NB4 (cell line): Measurements from ENCODE around the gene ZNF324.

Source experiments
- MYC ChIP-seq: IDR thresholded peaks from 2 replicates; pipeline ENCODE4 v1.6.1; 2011; ENCODE audit warnings: low read depth, low read length
- POLR2A ChIP-seq: IDR thresholded peaks from 2 replicates; pipeline ENCODE4 v1.6.1; 2011; ENCODE audit warnings: mild to moderate bottlenecking; ENCODE audit not compliant: insufficient read length; ENCODE audit errors: extremely low read depth
- TF ChIP-seq, protein P1 (sequence below): IDR thresholded peaks from one replicate; pipeline ENCODE4 v1.5.1; 2012; ENCODE audit warnings: low read depth, low read length
- TF ChIP-seq, protein P2 (sequence below): IDR thresholded peaks from 2 replicates; pipeline ENCODE4 v1.6.1; 2011; ENCODE audit warnings: low read depth, low read length

DNA sequence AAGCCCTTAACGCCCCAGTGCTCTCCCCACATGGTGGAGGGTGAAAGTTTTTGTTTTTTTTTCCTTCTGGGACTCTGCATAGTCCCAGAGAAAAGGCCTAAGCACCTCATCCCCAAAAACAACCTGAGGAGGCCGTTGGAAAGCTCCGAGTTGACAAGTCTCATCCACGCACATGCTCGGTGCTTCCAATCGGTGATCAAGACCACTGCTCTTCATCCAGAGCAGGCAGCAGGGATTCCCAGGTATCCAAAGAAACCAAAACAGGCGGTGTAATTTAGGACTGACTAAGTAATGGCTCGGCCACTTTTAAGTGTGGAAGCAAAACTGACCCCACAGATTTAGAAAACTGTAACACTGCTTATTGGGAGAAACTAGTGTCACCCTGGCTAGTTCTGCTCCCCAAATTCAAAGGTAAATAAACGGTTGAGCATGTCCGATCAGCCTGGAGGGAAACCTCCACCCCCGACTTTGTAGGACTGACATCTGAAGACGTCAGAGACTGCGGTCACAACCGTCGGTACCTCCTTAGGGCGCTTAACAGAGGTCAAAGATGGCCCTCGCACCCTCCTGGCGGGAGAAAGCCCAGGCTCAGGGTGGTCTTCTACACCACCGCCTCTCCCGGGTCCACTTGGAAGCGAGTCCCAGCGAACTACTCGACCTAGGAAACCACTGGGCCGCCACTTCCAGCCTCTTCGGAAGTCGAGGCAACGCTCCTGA, 8.3 kb downstream of the ZNF324 start:
- TF ChIP-seq, protein P1, sequence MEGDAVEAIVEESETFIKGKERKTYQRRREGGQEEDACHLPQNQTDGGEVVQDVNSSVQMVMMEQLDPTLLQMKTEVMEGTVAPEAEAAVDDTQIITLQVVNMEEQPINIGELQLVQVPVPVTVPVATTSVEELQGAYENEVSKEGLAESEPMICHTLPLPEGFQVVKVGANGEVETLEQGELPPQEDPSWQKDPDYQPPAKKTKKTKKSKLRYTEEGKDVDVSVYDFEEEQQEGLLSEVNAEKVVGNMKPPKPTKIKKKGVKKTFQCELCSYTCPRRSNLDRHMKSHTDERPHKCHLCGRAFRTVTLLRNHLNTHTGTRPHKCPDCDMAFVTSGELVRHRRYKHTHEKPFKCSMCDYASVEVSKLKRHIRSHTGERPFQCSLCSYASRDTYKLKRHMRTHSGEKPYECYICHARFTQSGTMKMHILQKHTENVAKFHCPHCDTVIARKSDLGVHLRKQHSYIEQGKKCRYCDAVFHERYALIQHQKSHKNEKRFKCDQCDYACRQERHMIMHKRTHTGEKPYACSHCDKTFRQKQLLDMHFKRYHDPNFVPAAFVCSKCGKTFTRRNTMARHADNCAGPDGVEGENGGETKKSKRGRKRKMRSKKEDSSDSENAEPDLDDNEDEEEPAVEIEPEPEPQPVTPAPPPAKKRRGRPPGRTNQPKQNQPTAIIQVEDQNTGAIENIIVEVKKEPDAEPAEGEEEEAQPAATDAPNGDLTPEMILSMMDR: no peak
- TF ChIP-seq POLR2A (no peak), MYC (no peak)
- TF ChIP-seq, protein P2, sequence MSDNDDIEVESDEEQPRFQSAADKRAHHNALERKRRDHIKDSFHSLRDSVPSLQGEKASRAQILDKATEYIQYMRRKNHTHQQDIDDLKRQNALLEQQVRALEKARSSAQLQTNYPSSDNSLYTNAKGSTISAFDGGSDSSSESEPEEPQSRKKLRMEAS: no peak
